ENCODE data around the gene MAN2B2. TPM values are rescaled to one million over a fixed set of nuclear protein-coding genes. Genes with fewer than 3 reads are reported as not detected.
"Not testable (repeated sequence)": the region's sequence is repeated elsewhere in the genome, so short reads cannot be mapped to it uniquely, and the experiment has no call there.

Gene MAN2B2
- polyA plus RNA-seq, 1 experiment = 22.8 TPM

- CTCF ChIA-PET = no interaction called here
Observed at GRCh38 chr4:6625256-6625655, 50.3 kb downstream of the MAN2B2 start.

GRCh38 chr4:6626066-6626465 is 51.1 kb downstream of the MAN2B2 start:
- Histone ChIP-seq H3K9me3 (ENCODE audit: control insufficient read depth, insufficient read depth, low read length) (no peaks in the 10 kb centered on the region; the same call in 1 of the 2 replicates), H3K27ac (ENCODE audit: low read depth, low read length) (no peak overlapping the region), H3K27me3 (ENCODE audit: control insufficient read depth, insufficient read depth, low read length) (no peaks in the 10 kb centered on the region), H3K4me3 (ENCODE audit: low read depth, low read length) (no peak overlapping the region)
- no peak for TF ChIP-seq CTCF (IDR thresholded peaks at IDR 0.05; ENCODE audit: low read depth, low read length)
- ChIA-PET CTCF (no interaction called here), POLR2A (no interaction called here)
- DNase-seq (ENCODE audit: low read depth, low spot score) = no peak

More at GRCh38 chr4:6625256-6625655, 50.3 kb downstream of the MAN2B2 start:
- TF ChIP-seq CTCF (IDR thresholded peaks at IDR 0.05; ENCODE audit: low read depth, low read length) = no peak
- no peak for DNase-seq (ENCODE audit: low read depth, low spot score)
- H3K9me3 ChIP-seq (ENCODE audit: control insufficient read depth, insufficient read depth, low read length) = no peaks in the 10 kb centered on the region; the same call in 1 of the 2 replicates
- no peaks in the 10 kb centered on the region for H3K27me3 ChIP-seq (ENCODE audit: control insufficient read depth, insufficient read depth, low read length)
- POLR2A ChIA-PET = no interaction called here
- no peak overlapping the region for H3K27ac ChIP-seq (ENCODE audit: low read depth, low read length)
- H3K4me3 ChIP-seq (ENCODE audit: low read depth, low read length) = no peak overlapping the region

GRCh38 chr4:6627832-6628231 is 52.8 kb downstream of the MAN2B2 start:
- CTCF ChIA-PET = no interaction called here

GRCh38 chr4:6628484-6628883 is 53.5 kb downstream of the MAN2B2 start:
- CTCF ChIA-PET; H3K4me3 ChIP-seq (ENCODE audit: low read depth, low read length); POLR2A ChIA-PET; H3K27me3 ChIP-seq (ENCODE audit: control insufficient read depth, insufficient read depth, low read length); H3K27ac ChIP-seq (ENCODE audit: low read depth, low read length); DNase-seq (ENCODE audit: low read depth, low spot score); H3K9me3 ChIP-seq (ENCODE audit: control insufficient read depth, insufficient read depth, low read length): not testable (repeated sequence)

More at GRCh38 chr4:6627832-6628231, 52.8 kb downstream of the MAN2B2 start:
- no peak for DNase-seq (ENCODE audit: low read depth, low spot score)
- no peaks in the 10 kb centered on the region for H3K27me3 ChIP-seq (ENCODE audit: control insufficient read depth, insufficient read depth, low read length)
- no peaks in the 10 kb centered on the region for H3K9me3 ChIP-seq (ENCODE audit: control insufficient read depth, insufficient read depth, low read length)
- TF ChIP-seq CTCF (IDR thresholded peaks at IDR 0.05; ENCODE audit: low read depth, low read length) = no peak
- POLR2A ChIA-PET = no interaction called here
- no peak overlapping the region for H3K4me3 ChIP-seq (ENCODE audit: low read depth, low read length)
- no peak overlapping the region for H3K27ac ChIP-seq (ENCODE audit: low read depth, low read length)

- no peak overlapping the region for H3K4me3 ChIP-seq (ENCODE audit: low read depth, low read length)
- ChIA-PET CTCF (no interaction called here), POLR2A (interaction anchor here (0.5 kb wide), 1 partner anchor 8 kb away, joined by 3 read pairs; no protein-coding TSS in a partner anchor)
- DNase-seq (ENCODE audit: low read depth, low spot score) = no peak
- H3K9me3 ChIP-seq (ENCODE audit: control insufficient read depth, insufficient read depth, low read length) = no peaks in the 10 kb centered on the region
- no peak overlapping the region for H3K27ac ChIP-seq (ENCODE audit: low read depth, low read length)
- H3K27me3 ChIP-seq (ENCODE audit: control insufficient read depth, insufficient read depth, low read length) = no peaks in the 10 kb centered on the region
- TF ChIP-seq CTCF (IDR thresholded peaks at IDR 0.05; ENCODE audit: low read depth, low read length) = no peak
Observed at GRCh38 chr4:6632125-6632524, 57.1 kb downstream of the MAN2B2 start.
